IgD-negative memory B cell (primary cell): Measurements from ENCODE around the gene ARFGAP3. TPM values are rescaled to one million over a fixed set of nuclear protein-coding genes. Genes with fewer than 3 reads are reported as not detected.
"Not testable (repeated sequence)": the region's sequence is repeated elsewhere in the genome, so short reads cannot be mapped to it uniquely, and the experiment has no call there.

Source experiments
- H3K27ac Mint-ChIP-seq, 3 donors: one replicate each; pipeline ENCODE4 v1.8.0; 2020 to 2022; ENCODE audit warnings: mild to moderate bottlenecking in 3 of 3, mixed read lengths in 3 of 3, moderate library complexity in 1 of 3
- H3K27me3 Mint-ChIP-seq: one replicate; pipeline ENCODE4 v1.8.0; 2021; ENCODE audit warnings: mixed read lengths
- H3K36me3 Mint-ChIP-seq: one replicate; pipeline ENCODE4 v1.8.0; 2020; ENCODE audit warnings: mild to moderate bottlenecking, mixed read lengths
- H3K4me1 Mint-ChIP-seq, 3 donors: one replicate each; pipeline ENCODE4 v1.8.0; 2020 to 2022; ENCODE audit warnings: mixed read lengths in 3 of 3, mild to moderate bottlenecking in 1 of 3
- H3K4me3 Mint-ChIP-seq, 4 donors: one replicate each; pipeline ENCODE4 v1.8.0; 2020 to 2022; ENCODE audit warnings: mild to moderate bottlenecking in 4 of 4, mixed read lengths in 4 of 4, moderate library complexity in 3 of 4
- H3K9me3 Mint-ChIP-seq, 3 donors: one replicate each; pipeline ENCODE4 v1.8.0; 2020 to 2021; ENCODE audit warnings: mixed read lengths in 3 of 3, mild to moderate bottlenecking in 1 of 3
- polyA plus RNA-seq: library from polyadenylated mRNA; unstranded; fragments of 300-500 nt; fragmentation: Illumina TruSeq; gene quantifications from one replicate; pipeline ENCODE4 v1.2.3, GENCODE V29; 2021

The ARFGAP3 gene
- polyA plus RNA-seq, 1 donor from 2014 or later: 25.5 TPM

GRCh38 chr22:42752912-42753311 is 104.2 kb downstream of the ARFGAP3 start:
- Mint-ChIP-seq H3K9me3 (no peaks in the 10 kb centered on the region), H3K4me3 (no peak overlapping the region), H3K36me3 (peaks cover 1% of the 10 kb centered on the region), H3K4me1 (peaks cover 2 to 5% (median 2%) of the 10 kb centered on the region in 3 donors), H3K27ac (no peak overlapping the region), H3K27me3 (peaks cover 11% of the 10 kb centered on the region)

GRCh38 chr22:42752230-42752746 is 104.8 kb downstream of the ARFGAP3 start:
- H3K27me3 Mint-ChIP-seq: peaks cover 8% of the 10 kb centered on the region
- H3K4me1 Mint-ChIP-seq: peaks cover 0 to 5% (median 2%) of the 10 kb centered on the region in 3 donors
- H3K4me3 Mint-ChIP-seq: no peak overlapping the region
- H3K27ac Mint-ChIP-seq: no peak overlapping the region
- H3K9me3 Mint-ChIP-seq: no peaks in the 10 kb centered on the region
- peaks cover 1% of the 10 kb centered on the region for H3K36me3 Mint-ChIP-seq

GRCh38 chr22:42750421-42750820 is 106.7 kb downstream of the ARFGAP3 start:
- not testable (repeated sequence) for H3K4me3 Mint-ChIP-seq, H3K27ac Mint-ChIP-seq, H3K4me1 Mint-ChIP-seq, H3K36me3 Mint-ChIP-seq, H3K27me3 Mint-ChIP-seq, H3K9me3 Mint-ChIP-seq

GRCh38 chr22:42747701-42748513 is 109.2 kb downstream of the ARFGAP3 start:
- Mint-ChIP-seq H3K9me3 (no peaks in the 10 kb centered on the region), H3K27ac (no peak overlapping the region), H3K4me3 (no peak overlapping the region), H3K27me3 (peaks cover 7% of the 10 kb centered on the region), H3K4me1 (peaks cover 0 to 6% (median 2%) of the 10 kb centered on the region in 3 donors), H3K36me3 (no peaks in the 10 kb centered on the region)

Other genes starting within 250 kb of the ARFGAP3 start
- 78.2 TPM for gene POLDIP3, start 242.4 kb downstream of the ARFGAP3 start, polyA plus RNA-seq
- 0.51 TPM for gene ATP5MGL, start 216.7 kb downstream of the ARFGAP3 start, polyA plus RNA-seq
- gene CYB5R3, start 207.9 kb downstream of the ARFGAP3 start, polyA plus RNA-seq: 138 TPM
- not detected for gene A4GALT, start 136.4 kb downstream of the ARFGAP3 start, polyA plus RNA-seq
- gene PACSIN2, start 157.9 kb upstream of the ARFGAP3 start, polyA plus RNA-seq: 31.5 TPM
- gene TTLL1, start 232.1 kb upstream of the ARFGAP3 start, polyA plus RNA-seq: 3.7 TPM